Lower leg skin (tissue), 4 donors: ENCODE measurements around the gene ZSWIM9. TPM values are rescaled to one million over a fixed set of nuclear protein-coding genes. Genes with fewer than 3 reads are reported as not detected.

Experiments
- DNase-seq, 2 donors: peaks; one replicate each; pipeline ENCODE4 v3.0.0-alpha.2; 2019; ENCODE audit warnings: low spot score in 2 of 2
- H3K4me3 ChIP-seq: fragments of 200-600 bp; sonication (generic); 2 replicates; pipeline ENCODE4 v1.5.1; 2017; ENCODE audit warnings: mild to moderate bottlenecking, low read depth; ENCODE audit not compliant: poor library complexity, severe bottlenecking
- POLR2A ChIP-seq, 2 donors: fragments of 450-650 bp; IDR thresholded peaks; one replicate each; pipeline ENCODE4 v1.6.1; 2016 to 2017; ENCODE audit warnings: antibody characterized with exemption in 2 of 2, mild to moderate bottlenecking in 1 of 2, moderate library complexity in 1 of 2
- WGBS, 2 donors: methylation state at CpG; one replicate each; pipeline ENCODE4 v1.1.5; 2018; 5-methylcytosine and 5-hydroxymethylcytosine counted together
- intact Hi-C: fragments of 100-400 bp; cut with DNase I; formaldehyde crosslinking; loops from one replicate; pipeline ENCODE4 v1.15.0; 2023; ENCODE audit warnings: low total_unique reads
- total RNA-seq, 4 donors: library from RNA; depleted of rRNA; stranded (reverse); fragments of >200 nt; gene quantifications; one replicate each; pipeline ENCODE4 v1.1.0, GENCODE V29; 2016
- TF ChIP-seq, protein P1 (sequence below), 3 donors: fragments of 450-650 bp; IDR thresholded peaks; one replicate each; pipeline ENCODE4 v1.5.1; 2016; ENCODE audit warnings: antibody characterized with exemption in 3 of 3, mild to moderate bottlenecking in 3 of 3, moderate library complexity in 2 of 3

ZSWIM9 gene
- total RNA-seq, 4 donors from 2014 or later = 5.5 to 9.9 (median 6.9) TPM

DNA sequence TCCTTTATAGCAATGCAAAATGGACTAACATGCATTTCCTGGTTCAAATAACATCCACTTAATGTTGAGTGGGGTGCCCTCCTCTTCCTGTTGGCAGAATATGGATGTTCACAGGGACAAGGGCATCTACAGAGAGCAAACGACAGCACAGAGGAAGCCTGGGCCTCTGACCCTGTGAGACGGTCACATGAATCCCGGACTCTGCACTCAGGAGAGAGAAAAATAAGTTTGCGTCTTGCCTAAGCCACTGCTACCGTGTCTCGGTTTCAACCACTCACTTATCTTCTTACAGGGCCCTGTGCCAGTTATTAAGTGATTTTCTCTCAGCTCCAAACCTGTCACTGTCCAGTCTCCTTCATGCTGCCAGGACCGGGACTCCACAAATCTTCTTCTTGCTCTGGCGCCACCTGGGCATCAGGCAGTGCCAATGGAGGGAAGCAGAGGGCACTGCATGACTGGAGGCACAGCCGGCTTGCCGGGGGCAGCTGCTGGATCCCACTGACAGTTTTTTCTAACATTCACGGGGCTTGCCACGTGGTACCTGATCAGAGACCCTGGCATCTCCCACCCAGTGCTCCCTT is 12.2 kb upstream of the ZSWIM9 start:
- 87% methylated on average over 12 of the region's 12 CpGs for WGBS, 2 donors
- DNase-seq = no peak
- TF ChIP-seq, protein P1, sequence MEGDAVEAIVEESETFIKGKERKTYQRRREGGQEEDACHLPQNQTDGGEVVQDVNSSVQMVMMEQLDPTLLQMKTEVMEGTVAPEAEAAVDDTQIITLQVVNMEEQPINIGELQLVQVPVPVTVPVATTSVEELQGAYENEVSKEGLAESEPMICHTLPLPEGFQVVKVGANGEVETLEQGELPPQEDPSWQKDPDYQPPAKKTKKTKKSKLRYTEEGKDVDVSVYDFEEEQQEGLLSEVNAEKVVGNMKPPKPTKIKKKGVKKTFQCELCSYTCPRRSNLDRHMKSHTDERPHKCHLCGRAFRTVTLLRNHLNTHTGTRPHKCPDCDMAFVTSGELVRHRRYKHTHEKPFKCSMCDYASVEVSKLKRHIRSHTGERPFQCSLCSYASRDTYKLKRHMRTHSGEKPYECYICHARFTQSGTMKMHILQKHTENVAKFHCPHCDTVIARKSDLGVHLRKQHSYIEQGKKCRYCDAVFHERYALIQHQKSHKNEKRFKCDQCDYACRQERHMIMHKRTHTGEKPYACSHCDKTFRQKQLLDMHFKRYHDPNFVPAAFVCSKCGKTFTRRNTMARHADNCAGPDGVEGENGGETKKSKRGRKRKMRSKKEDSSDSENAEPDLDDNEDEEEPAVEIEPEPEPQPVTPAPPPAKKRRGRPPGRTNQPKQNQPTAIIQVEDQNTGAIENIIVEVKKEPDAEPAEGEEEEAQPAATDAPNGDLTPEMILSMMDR (IDR thresholded peaks at IDR 0.05) = no peak
- TF ChIP-seq POLR2A (IDR thresholded peaks at IDR 0.05) = no peak
- intact Hi-C loops = no loop called here
- no peak overlapping the region for H3K4me3 ChIP-seq

DNA sequence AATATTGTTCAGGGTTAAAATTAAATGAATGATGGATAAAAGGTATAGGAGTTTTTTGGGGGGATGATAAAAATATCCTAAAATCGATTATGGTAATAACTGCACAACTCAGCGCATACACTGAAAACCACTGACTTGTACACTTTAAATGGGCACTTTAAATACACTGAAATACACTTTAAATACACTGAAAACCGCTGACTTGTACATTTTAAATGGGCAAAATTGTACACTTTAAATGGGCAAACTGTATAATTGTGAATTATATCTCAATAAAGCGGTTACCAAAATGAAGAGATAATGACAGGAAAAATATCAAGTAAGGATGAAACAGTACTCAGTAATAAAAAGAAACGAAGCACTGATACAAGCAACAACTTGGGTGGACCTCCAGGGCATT is 1.8 kb upstream of the ZSWIM9 start:
- WGBS, 2 donors = 72 to 78% methylated on average over 5 of the region's 5 CpGs
- no peak overlapping the region for H3K4me3 ChIP-seq
- TF ChIP-seq, protein P1 (IDR thresholded peaks at IDR 0.05) = no peak
- no peak for TF ChIP-seq POLR2A (IDR thresholded peaks at IDR 0.05)
- intact Hi-C loops = no loop called here
- DNase-seq = no peak

DNA sequence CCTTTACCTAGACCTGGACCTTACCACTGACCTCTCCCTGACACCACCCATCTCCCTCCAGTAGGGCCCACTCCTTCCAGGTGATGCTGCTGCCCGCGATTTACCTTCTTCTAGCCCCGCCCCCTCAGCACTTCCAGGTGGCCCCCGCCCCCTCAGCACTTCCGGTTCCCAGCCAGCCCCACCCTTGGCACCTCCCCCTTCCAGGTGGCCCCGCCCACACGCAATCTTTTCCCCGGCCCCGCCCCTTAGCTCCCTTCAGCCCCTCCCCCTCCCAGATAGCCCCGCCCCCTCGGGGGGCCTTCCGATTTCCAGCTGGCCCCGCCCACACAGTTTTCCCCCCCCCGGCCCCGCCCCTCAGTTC is 922 bp upstream of the ZSWIM9 start:
- peak; percentile 65 to 94 for DNase-seq
- no peak overlapping the region for H3K4me3 ChIP-seq
- WGBS, 2 donors = 1 to 6% methylated on average over 13 to 14 of the region's 15 CpGs
- intact Hi-C loops = no loop called here
- TF ChIP-seq, protein P1 (IDR thresholded peaks at IDR 0.05) = no peak
- no peak for TF ChIP-seq POLR2A (IDR thresholded peaks at IDR 0.05)

DNA sequence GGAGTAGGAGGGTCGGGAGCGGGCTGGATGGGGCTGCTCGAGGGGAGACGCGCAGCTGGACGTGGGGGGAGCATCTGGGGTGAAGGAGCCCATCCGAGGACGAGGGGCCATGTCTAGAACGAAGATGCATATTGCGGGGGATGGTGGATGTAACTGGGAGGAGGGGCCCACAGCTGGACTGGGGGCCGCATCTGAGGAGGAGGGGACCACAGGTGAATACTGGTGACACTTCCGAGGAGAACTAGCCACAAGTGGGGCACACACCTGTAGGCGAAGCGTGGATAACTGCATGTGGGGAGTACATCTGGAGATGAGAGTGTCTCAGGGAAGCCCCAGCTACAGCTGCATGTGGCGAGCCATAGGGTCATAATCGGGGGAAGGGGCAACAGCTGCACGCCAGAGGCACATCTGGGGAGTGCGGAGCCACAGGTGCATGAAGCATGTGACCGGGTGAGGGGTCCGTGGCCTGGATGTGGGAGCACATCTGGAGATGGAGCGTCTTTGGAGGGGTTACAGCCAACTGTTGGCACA is 402 bp downstream of the ZSWIM9 start:
- no peak for DNase-seq
- H3K4me3 ChIP-seq = peak overlapping the region; percentile 86
- TF ChIP-seq POLR2A (IDR thresholded peaks at IDR 0.05) = no peak
- TF ChIP-seq, protein P1 (IDR thresholded peaks at IDR 0.05) = no peak
- intact Hi-C loops = no loop called here
- 1 to 5% methylated on average over 21 of the region's 21 CpGs for WGBS, 2 donors

DNA sequence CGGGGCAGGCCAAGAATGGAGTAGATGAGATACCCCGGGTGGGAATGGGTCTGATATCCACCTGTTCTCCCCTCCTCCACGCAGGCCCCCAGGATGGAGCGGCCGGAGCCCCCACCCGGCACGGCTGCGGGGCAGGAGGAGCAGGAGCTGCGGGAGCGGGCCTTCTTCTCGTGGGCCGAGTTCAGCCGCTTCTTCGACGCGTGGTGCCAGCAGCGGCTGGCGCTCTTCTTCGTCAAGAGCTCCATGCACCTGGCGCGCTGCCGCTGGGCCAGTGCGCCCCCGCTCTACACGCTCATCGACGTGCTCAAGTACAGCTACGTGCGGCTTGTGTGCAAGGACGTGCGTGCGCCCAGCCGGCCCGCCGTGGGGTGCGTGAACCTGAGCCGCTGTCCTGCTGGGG is 1.2 kb downstream of the ZSWIM9 start:
- intact Hi-C loops = no loop called here
- DNase-seq = no peak
- no peak for TF ChIP-seq POLR2A (IDR thresholded peaks at IDR 0.05)
- TF ChIP-seq, protein P1 (IDR thresholded peaks at IDR 0.05) = no peak
- 88 to 95% methylated on average over 30 to 37 of the region's 37 CpGs for WGBS, 2 donors
- no peak overlapping the region for H3K4me3 ChIP-seq
